GM19372 (cell line): Measurements from ENCODE around the gene STK31.
"Not testable (repeated sequence)": the region's sequence is repeated elsewhere in the genome, so short reads cannot be mapped to it uniquely, and the experiment has no call there.

Experiments used
- ATAC-seq: cut with Tn5 transposase; IDR thresholded peaks from one replicate; pipeline ENCODE4 v1.9.1; 2021; ENCODE audit warnings: mild to moderate bottlenecking, low read depth, moderate library complexity; ENCODE audit not compliant: unreplicated experiment

Gene STK31

DNA sequence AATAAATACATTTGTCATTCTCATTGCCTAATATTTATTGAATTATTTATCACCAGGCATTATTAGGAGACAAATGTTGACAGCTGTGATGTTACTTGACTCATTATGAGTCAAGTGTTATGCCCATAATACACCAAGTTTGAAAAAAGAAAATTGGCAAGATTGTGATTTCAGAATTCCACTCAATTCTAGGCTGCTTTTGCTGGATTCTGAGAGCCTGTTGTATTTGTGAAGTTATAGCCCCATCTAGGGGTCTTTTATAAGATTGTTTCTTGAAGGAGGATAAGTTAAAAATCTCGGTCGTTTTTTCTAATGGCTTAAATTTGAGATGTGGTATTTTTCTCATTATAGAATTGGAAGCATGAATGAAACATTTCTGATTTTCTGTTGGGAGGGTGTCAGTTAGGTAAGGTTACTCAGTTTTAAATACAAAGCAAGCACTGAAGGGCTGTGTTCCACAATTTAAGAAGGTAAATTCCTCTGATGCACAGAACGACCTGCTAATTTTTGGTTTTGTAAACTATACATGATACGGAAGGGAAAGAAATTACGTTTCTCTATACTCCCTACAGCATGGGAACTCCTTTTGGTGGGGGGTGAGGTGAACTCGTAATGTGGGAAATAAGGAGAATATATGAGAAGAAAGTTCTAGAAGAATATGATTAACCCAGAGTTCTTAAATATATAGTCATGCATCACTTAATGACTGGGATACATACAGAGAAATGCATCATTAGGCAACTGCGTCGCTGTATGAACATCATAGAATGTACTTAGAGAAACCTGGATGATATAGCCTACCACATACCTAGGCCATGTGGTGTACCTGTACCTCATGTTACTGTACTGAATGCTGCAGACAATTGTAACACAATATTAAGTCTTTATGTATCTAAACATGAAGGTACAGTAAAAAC, 2.6 kb downstream of the STK31 start:
- ATAC-seq = no peak

DNA sequence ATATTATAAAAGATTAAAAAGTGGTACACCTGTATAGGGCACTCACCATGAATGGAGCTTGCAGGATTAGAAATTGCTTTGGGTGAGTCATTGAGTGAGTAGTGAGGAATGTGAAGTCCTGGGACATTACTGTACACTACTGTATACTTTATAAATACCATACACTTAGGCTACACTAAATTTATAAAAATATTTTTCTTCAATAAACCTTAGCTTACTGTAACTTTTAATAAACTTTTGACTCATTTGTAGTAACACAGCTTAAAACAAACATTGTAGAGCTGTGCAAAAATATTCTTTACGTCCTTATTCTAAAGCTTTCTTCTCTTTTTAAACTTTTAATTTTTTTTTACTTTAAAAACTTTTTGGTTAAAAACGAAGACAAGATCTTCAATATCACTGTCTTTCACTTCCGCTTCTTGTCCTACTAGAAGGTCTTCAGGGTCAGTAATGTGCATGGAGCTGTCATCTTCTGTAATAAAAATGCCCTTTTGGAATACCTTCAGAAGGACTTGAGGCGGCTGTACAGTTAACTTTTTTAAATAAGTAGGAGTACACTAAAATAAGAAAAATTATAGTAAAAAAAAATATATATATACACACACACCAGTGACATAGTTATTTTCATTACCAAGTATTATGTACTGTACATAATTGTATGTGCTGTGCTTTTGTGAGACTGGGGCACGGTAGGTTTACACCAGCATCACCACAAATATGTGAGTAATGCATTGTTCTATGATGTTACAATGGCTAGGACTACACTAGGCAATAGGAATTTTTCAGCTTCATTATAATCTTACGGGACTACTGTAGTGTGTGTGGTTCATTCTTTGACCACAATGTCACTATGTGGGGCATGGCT, 3.5 kb downstream of the STK31 start:
- ATAC-seq = no peak

DNA sequence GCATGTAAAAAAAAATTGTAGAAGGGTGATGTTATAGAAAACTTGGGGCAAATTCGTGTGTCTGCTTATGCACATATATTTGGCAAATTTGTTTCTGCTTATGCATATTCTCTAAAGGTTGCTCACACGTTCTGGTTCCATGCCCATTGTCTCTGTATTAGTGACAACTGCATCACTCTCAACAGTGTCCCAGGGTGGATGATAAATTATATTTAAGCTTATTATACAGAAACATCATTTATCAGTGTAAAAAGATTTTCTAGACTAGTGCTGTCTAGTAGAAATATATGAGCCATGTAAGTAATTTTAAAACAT, 4.1 kb downstream of the STK31 start:
- ATAC-seq = no peak

DNA sequence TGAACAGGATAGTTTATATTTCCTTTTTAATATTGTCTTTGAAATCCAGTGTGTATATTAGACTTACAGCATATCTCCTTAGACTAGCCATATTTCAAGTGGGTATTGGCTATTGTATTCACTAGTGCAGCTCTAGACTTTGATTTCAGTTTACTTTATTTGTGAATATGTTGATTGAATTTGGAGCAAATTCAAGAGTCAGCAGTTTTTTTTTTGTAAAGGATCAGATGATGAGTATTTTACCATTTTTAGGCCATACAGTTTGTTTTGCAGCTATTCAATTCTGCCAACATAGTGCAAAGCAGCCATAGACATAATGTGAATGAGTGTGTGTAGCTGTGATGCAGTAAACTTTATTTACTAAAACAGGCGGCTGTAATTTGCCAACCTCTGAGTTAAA, 4.6 kb downstream of the STK31 start:
- no peak for ATAC-seq

DNA sequence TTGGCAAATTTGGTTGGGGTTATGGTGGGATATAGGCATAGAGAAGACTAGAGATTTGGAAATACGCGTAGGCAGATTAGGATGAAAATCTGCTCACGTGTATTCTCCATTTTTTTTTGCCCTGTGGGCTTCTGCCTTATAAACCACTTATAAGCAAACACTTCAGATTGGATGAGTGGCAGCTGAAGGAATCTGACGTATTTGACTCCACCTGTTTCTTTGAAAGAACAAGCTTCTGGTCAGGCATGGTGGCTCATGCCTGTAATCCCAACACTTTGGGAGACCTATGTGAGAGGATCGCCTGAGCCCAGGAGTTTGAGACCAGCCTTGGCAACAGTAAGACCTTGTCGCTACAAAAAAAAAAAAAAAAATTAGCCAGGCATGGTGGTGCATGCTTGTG, 5.1 kb downstream of the STK31 start:
- ATAC-seq = no peak

DNA sequence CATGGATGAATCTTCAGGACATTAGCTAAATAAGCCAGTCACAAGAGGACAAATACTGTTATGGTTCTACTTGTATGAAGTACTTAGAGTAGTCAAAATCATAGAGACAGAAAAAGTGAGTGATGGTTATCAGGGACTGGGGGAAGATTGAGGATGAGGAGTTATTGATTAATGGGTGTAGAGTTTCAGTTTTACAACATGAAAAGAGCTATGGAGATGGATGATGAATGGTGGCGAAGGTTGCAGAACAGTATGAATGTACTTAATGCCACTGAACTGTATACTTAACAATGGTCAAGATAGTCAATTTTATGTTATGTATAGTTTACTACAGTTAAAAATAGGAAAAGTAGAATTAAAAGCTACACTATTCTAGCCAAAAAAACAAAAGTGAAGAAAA, 7.8 kb downstream of the STK31 start:
- ATAC-seq = no peak

DNA sequence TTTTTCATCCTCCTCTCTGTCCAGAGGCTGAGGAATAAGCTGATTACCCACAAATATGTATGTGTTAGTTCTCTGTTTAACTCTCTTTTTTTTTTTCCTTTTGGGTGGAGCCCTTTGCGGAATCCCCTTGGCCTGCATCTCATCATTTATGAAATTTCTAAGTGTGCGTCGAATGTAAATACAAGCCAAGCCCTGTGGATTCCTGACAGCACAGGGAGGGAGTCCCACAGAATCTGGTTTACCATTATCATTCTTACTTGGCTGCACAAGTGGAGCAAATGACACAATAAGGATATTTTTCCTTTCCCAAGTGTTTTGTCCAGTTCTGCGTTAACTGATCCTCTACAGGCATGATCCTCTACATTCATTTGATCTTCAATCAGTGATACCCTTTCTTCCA, 11.4 kb downstream of the STK31 start:
- no peak for ATAC-seq

DNA sequence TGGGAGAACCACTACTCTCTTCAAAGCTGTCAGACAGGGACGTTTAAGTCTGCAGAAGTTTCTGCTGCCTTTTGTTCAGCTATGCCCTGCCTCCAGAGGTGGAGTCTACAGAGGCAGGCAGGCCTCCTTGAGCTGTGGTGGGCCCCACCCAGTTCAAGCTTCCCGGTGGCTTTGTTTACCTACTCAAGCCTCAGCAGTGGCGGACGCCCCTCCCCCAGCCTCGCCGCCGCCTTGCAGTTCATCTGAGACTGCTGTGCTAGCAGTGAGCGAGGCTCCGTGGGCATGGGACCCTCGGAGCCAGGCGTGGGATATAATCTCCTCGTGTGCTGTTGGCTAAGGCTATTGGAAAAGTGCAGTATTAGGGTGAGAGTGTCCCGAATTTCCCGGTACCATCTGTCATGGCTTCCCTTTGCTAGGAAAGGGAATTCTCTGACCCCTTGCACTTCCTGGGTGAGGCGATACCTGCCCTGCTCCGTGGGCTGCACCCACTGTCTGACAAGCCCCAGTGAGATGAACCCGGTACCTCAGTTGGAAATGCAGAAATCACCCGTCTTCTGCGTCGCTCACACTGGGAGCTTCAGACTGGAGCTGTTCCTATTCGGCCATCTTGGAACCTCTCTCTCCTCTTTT, 12.7 kb downstream of the STK31 start:
- ATAC-seq = not testable (repeated sequence)

DNA sequence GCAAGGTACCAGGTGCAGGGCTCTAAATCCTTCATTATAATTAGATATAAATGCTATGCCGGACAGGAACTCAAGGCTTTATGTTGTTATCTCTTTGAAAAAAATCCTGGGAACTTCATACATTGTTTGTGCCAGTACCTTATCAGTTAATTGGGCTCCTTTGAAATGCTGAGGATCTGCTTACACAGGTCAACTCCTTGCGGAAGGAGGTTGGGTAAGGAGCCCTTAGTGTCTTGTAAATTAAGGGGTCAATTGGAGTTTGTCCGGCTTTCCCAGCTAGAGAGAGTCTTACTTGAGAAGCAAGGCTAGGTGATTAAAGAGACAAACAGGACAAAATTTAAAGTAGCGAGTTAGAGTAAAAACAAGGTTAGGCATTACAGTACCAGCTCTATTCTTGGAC, 14.1 kb downstream of the STK31 start:
- not testable (repeated sequence) for ATAC-seq

DNA sequence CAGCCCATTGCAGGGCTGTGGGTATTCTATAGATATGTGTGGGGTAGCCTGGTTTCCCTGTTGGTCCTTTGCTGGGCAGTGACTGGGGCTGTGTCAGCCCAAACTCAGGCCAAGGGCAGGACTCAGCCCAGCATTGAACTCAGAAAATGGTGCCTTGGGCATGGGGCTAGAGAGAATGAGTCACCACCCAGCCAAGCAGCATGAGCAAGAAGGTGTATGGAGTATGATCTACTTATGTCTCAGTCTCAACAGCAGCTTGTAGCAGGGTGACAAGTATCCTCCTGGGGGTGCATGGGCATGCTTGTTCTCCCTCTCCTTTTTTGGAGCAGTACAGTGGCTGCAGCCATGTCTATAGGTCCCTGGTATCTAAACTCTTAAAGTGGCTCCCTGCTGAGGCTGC, 32.0 kb downstream of the STK31 start:
- ATAC-seq = no peak

DNA sequence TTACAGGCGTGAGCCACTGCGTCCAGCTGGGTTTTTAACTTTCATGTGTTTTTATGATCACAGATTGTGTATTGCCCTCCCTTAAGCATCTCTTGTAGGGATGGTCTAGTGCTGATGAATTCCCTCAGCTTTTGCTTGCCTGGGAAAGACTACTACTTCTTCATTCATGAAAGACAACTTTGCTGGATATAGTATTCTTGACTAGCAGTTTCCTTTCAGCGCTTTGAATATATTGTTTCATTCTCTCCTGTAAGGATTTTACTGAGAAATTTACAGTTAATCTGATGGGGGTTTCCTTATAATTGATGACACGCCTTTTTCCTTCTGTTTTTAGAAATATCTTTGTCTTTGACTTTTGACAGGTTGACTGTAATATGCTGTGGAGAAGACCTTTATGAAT, 33.2 kb downstream of the STK31 start:
- no peak for ATAC-seq

DNA sequence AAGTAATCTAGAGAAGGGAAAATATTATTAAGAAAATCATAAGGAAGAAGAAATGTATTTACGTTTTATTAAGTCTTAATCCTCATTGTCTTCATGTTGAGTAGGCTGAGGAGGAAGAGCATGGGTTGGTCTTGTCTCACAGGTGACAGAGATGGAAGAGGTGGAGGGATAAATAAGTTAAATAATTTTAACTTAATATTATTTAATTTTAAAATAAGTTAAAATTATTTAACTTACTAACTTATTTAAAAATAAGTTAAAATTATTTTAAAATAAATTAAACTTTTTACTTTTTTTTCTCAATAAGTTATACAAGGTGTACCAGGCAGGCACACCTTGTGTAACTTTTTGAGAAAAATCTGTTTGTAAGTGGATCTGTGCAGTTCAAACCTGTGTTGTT, 36.6 kb downstream of the STK31 start:
- no peak for ATAC-seq

DNA sequence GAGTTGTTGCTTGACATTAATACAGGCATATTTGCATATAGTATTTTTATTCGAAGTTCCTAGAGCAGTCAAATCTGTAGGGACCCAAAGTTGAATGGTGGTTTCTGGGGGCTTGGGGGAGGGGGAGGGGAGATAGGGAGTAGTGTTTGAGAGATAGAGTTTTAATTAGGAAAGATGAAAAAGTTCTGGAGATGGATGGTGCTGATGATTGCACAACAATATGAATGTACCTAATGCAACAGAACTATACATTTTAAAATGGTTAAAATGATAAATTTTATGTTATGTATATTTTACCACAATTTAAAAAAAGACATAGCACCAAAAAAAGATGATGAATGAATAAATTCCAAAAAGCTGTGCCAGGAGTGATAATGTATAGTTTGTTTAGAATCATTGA, 41.8 kb downstream of the STK31 start:
- no peak for ATAC-seq

DNA sequence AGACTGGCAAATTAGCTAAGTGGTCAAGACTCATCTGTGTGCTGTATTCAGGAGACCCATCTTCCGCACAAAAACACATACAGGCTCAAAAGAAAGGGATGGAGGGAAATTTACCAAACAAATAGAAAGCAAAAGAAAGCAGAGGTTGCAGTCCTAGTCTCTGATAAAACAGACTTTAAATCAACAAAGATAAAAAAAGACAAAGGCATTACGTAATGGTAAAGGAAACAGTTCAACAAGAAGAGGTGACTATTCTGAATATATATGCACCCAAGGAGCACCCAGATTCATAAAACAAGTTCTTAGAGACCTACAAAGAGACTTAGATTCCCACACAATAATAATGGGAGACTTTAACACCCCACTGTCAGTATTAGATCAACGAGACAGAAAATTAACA, 48.8 kb downstream of the STK31 start:
- not testable (repeated sequence) for ATAC-seq

DNA sequence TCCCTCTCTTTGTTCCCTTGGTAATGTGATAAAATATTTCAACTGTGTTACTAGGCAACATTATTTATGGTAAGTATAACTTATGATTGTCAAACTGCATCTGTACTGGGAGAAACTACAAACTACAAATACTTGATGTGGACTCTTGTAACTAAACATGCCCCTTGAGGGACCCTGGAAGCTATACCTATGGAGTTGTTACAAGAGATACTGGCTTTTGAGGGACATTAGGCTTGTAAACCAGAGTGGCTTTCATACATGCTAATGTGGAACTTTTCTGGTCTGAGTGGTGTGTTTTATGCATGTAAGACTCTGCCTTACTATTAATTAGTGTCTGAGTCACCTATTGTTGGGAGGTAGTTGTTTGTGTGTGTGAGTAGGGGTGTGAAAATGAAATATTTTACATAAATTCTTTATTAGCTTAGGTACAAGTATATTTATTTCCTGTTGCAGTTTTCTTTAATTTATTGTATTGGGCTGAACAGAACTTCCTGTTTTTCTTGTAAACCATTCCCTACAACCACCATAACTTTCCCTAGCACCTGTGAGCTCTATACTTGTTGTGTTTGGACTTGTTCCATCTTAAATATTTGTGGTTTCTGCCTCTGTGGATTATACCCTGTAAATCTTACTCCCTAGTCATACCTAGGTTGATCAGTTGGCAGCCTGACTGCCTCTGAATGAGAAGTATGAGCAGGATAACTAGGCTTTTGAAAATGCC, 49.8 kb downstream of the STK31 start:
- no peak for ATAC-seq

DNA sequence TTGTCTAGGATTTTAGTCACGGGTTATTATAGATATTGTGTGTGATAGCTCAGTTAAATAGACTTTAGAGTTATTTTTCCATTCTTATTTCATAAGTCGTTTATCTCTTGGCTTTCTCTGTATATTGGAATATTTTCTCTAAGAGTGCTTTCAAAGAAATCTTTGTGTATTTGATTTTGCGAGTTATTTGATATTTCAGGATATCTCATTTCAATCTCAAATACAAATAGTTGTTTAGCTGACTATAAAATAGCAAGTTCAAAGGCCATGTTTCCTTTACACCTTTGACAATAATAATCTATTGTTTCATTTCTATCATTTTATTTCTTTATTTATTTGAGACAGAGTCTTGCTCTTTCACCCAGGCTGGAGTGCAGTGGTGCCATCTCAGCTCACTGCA, 55.9 kb downstream of the STK31 start:
- ATAC-seq = no peak

DNA sequence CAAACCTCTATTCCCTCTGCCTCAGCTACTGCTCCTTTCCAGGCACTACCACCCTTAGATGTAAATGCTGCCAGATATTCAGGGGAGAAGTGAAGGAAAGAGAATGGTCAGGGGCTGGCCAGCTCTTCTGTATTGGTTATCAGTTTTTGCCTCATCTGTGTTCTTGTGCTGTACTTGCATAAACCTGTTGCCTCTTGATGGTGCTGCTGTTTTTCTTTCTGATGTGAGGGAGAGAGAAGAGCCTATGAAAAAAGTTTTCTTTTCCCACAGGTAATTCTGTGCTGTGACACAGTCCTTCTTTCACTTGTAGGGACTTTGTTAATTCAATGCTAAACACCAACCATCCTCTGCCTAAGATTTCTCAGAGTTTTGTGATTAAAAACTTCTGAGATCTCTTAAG, 57.5 kb downstream of the STK31 start:
- ATAC-seq = no peak

DNA sequence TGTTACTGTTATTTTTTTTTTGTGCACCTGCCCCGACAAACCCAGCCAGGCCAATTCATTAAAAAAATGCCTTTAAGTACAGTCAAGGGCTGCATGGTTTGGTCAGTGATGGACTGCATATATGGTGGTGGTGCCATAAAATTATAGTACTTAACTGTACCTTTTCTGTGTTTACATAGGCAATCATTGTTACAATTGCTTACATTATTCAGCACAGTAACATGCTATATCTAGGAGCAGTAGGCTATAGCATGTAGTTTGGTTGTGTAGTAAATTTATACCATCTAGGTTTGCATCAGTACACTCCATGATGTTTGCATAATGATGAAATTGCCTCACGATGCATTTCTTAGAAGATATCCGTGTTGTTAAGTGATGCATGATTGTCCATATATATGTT, 58.0 kb downstream of the STK31 start:
- ATAC-seq = no peak

DNA sequence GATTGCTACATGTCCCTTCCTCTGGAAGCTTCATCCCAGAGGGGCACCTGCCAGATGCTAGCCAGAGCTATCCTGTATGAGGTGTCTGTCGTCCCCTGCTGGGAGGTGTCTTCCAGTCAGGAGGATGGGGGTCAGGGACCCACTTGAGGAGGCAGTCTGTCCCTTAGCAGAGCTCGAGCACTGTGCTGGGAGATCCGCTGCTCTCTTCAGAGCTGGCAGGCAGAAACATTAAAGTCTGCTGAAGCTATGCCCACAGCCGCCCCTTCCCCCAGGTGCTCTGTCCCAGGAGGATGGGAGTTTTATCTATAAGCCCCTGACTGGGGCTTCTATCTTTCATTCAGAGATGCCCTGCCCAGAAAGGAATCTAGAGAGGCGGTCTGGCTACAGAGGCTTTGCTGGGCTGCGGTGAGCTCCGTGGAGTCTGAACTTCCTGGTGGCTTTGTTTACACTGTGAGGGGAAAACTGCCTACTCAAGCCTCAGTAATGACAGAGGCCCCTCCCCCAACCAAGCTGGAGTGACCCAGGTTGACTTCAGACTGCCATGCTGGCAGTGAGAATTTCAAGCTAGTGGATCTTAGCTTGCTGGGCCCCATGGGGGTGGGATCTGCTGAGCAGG, 69.3 kb downstream of the STK31 start:
- not testable (repeated sequence) for ATAC-seq

DNA sequence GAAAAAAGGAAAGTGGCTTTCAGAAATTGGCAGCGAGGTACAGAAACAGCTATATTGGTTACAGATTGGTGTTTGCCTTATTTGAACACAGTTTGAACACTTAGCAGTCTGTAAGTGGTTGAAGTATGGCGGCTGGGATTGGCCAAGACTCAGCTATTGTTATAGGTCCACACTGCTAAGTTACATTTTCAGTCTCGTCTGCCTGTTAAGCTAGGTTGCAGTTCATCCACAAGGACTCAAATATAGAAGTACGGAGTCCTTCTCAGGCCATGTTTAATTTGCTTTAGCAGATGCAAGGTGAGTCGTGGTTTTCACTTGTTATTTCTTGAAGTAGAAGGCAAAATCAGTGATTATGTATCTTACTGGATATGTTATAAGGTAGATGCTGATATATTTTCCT, 73.1 kb downstream of the STK31 start:
- ATAC-seq = no peak
